ENCODE data around the gene FAM3B.

Gene FAM3B

GRCh38 chr21:41321211-41321907, 4.8 kb downstream of the FAM3B start:
- no peak for DNase-seq

GRCh38 chr21:41321908-41322495, 5.4 kb downstream of the FAM3B start:
- DNase-seq: no peak

GRCh38 chr21:41322496-41323382, 6.1 kb downstream of the FAM3B start:
- DNase-seq: no peak

- DNase-seq: no peak
Measured at GRCh38 chr21:41325138-41325912, 8.7 kb downstream of the FAM3B start.

- DNase-seq: no peak
Measured at GRCh38 chr21:41326414-41327080, 9.9 kb downstream of the FAM3B start.

- no peak for DNase-seq
Measured at GRCh38 chr21:41327753-41328152, 11.2 kb downstream of the FAM3B start.

GRCh38 chr21:41328660-41329607, 12.3 kb downstream of the FAM3B start:
- no peak for DNase-seq

GRCh38 chr21:41333752-41334151, 17.2 kb downstream of the FAM3B start:
- DNase-seq: no peak

- no peak for DNase-seq
Measured at GRCh38 chr21:41337515-41337914, 20.9 kb downstream of the FAM3B start.

GRCh38 chr21:41338455-41338854, 21.9 kb downstream of the FAM3B start:
- DNase-seq: no peak

- DNase-seq: no peak
Measured at GRCh38 chr21:41342035-41342434, 25.4 kb downstream of the FAM3B start.

- no peak for DNase-seq
Measured at GRCh38 chr21:41344146-41344545, 27.5 kb downstream of the FAM3B start.

- DNase-seq: no peak
Measured at GRCh38 chr21:41345356-41345755, 28.8 kb downstream of the FAM3B start.

- no peak for DNase-seq
Measured at GRCh38 chr21:41345934-41346685, 29.5 kb downstream of the FAM3B start.

- no peak for DNase-seq
Measured at GRCh38 chr21:41346758-41347157, 30.2 kb downstream of the FAM3B start.

- DNase-seq: no peak
Measured at GRCh38 chr21:41348434-41348833, 31.8 kb downstream of the FAM3B start.

GRCh38 chr21:41349126-41349525, 32.5 kb downstream of the FAM3B start:
- no peak for DNase-seq

GRCh38 chr21:41349619-41350390, 33.2 kb downstream of the FAM3B start:
- DNase-seq: no peak

GRCh38 chr21:41350436-41351155, 34.0 kb downstream of the FAM3B start:
- no peak for DNase-seq
